GM21529 (cell line): ENCODE data around the gene S100A6.

Source experiments
- ATAC-seq: cut with Tn5 transposase; IDR thresholded peaks from one replicate; pipeline ENCODE4 v1.9.1; 2021; ENCODE audit not compliant: unreplicated experiment

Gene S100A6

GRCh38 chr1:153506386-153506785, 29.4 kb downstream of the S100A6 start:
- ATAC-seq = no peak

- ATAC-seq = no peak
Observed at GRCh38 chr1:153505576-153505975, 30.2 kb downstream of the S100A6 start.

GRCh38 chr1:153503766-153504165, 32.0 kb downstream of the S100A6 start:
- ATAC-seq = no peak

GRCh38 chr1:153498746-153499145, 37.0 kb downstream of the S100A6 start:
- no peak for ATAC-seq

GRCh38 chr1:153495536-153495935, 40.3 kb downstream of the S100A6 start:
- ATAC-seq = no peak

- no peak for ATAC-seq
Observed at GRCh38 chr1:153494976-153495535, 40.7 kb downstream of the S100A6 start.

GRCh38 chr1:153493343-153493960, 42.3 kb downstream of the S100A6 start:
- ATAC-seq = no peak

GRCh38 chr1:153490272-153491051, 45.3 kb downstream of the S100A6 start:
- peak; percentile 47 for ATAC-seq

GRCh38 chr1:153488731-153489130, 47.1 kb downstream of the S100A6 start:
- no peak for ATAC-seq

- no peak for ATAC-seq
Observed at GRCh38 chr1:153487707-153488106, 48.1 kb downstream of the S100A6 start.

GRCh38 chr1:153485863-153486262, 49.9 kb downstream of the S100A6 start:
- no peak for ATAC-seq
